Nephron (organoid): Measurements from ENCODE around the gene MBD3L3.

Source experiments
- H3K27ac Mint-ChIP-seq, 3 experiments: 2 replicates each; pipeline ENCODE4 v1.8.0; 2020; ENCODE audit warnings: mixed read lengths in 3 of 3, mild to moderate bottlenecking in 2 of 3, moderate library complexity in 1 of 3
- H3K27me3 Mint-ChIP-seq: 2 replicates; pipeline ENCODE4 v1.8.0; 2021; ENCODE audit warnings: low read depth, mild to moderate bottlenecking, moderate library complexity, mixed read lengths
- H3K36me3 Mint-ChIP-seq: 2 replicates; pipeline ENCODE4 v1.8.0; 2020; ENCODE audit warnings: low read depth, mixed read lengths
- H3K4me1 Mint-ChIP-seq: 2 replicates; pipeline ENCODE4 v1.8.0; 2020; ENCODE audit warnings: mixed read lengths
- H3K4me3 Mint-ChIP-seq, 3 experiments: 2 replicates each; pipeline ENCODE4 v1.8.0; 2020; ENCODE audit warnings: mild to moderate bottlenecking in 3 of 3, mixed read lengths in 3 of 3, moderate library complexity in 2 of 3
- H3K9me3 Mint-ChIP-seq: 2 replicates; pipeline ENCODE4 v1.8.0; 2020; ENCODE audit warnings: mixed read lengths
- TF ChIP-seq, protein P1 (sequence below), 3 experiments: fragments of 200-600 bp; sonication (generic); IDR thresholded peaks; one replicate each; pipeline ENCODE4 v1.5.0; 2021; ENCODE audit warnings: antibody characterized with exemption in 3 of 3; ENCODE audit not compliant: unreplicated experiment in 3 of 3

MBD3L3 gene

DNA sequence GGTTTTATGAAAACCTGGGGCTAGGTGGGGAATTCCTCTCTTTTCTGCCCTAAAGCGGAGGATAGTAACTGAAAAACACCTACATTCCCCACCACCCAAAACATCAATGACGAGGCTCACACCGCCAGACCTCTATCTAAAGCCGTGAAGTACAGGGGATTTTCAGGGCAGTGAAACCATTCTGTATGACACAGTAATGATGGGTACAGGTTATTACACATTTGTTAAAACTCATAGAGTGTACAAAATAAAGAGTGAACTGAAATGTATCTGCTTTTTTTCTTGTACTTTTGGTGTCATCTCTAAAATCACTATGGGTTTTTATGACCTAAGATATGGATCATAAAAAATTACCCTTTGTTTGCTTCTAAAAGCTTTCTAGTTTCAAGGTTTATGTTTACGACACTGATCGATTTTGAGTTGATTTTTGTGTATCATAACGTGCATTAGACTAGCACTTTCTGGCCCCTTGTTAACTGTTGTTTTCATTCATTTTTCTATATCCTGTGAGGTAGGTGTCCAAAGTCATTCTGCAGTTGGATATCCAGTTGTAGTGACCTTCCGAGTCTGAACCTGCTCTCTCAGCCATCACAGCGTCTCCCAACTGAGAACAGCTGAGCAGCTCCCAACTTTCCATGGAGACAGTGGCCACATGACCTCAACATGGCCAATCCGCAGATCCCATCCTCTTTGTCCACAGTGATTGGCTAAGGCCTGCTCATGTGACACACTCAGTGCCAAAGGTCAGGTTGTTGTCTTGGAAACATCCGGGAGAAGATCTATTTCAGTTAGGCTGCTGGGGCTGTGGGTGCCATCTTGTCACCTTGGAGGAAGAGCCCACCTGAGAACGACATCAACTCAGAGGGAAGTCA lies 47.5 kb downstream of the MBD3L3 start:
- no peak overlapping the region for H3K27ac Mint-ChIP-seq
- no peak overlapping the region for H3K4me3 Mint-ChIP-seq
- no peaks in the 10 kb centered on the region for H3K4me1 Mint-ChIP-seq
- TF ChIP-seq, protein P1, sequence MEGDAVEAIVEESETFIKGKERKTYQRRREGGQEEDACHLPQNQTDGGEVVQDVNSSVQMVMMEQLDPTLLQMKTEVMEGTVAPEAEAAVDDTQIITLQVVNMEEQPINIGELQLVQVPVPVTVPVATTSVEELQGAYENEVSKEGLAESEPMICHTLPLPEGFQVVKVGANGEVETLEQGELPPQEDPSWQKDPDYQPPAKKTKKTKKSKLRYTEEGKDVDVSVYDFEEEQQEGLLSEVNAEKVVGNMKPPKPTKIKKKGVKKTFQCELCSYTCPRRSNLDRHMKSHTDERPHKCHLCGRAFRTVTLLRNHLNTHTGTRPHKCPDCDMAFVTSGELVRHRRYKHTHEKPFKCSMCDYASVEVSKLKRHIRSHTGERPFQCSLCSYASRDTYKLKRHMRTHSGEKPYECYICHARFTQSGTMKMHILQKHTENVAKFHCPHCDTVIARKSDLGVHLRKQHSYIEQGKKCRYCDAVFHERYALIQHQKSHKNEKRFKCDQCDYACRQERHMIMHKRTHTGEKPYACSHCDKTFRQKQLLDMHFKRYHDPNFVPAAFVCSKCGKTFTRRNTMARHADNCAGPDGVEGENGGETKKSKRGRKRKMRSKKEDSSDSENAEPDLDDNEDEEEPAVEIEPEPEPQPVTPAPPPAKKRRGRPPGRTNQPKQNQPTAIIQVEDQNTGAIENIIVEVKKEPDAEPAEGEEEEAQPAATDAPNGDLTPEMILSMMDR (IDR thresholded peaks at IDR 0.05; ENCODE audit: unreplicated experiment in 3 of 3), result no peak
- peaks cover 10% of the 10 kb centered on the region for H3K27me3 Mint-ChIP-seq
- H3K9me3 Mint-ChIP-seq, result peaks cover 18% of the 10 kb centered on the region
- H3K36me3 Mint-ChIP-seq, result no peaks in the 10 kb centered on the region

DNA sequence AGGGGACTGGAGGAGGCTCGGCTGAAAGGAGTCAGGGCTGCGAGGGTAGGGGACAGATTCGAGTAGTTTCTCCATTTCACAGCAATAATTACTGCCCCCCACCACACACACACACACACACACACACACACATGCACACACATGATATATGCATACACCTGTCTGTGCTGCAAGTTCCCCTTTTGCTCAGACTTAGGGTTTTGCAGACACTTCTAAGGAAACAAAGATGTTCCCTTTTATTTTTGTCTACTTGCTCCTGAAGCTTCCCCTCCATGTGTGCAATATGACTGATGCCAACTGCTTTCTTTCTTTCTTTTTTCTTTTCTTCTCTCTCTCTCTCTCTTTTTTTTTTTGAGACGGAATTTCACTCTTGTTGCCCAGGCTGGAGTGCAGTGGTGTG lies 50.6 kb downstream of the MBD3L3 start:
- H3K27me3 Mint-ChIP-seq, result peaks cover 10% of the 10 kb centered on the region
- no peaks in the 10 kb centered on the region for H3K4me1 Mint-ChIP-seq
- no peak overlapping the region for H3K4me3 Mint-ChIP-seq
- TF ChIP-seq, protein P1 (IDR thresholded peaks at IDR 0.05; ENCODE audit: unreplicated experiment in 3 of 3), result no peak
- no peaks in the 10 kb centered on the region for H3K36me3 Mint-ChIP-seq
- peaks cover 12% of the 10 kb centered on the region for H3K9me3 Mint-ChIP-seq
- H3K27ac Mint-ChIP-seq, result no peak overlapping the region
